Aorta (tissue), 5 donors: Measurements from ENCODE around the gene CANT1. TPM values are rescaled to one million over a fixed set of nuclear protein-coding genes. Genes with fewer than 3 reads are reported as not detected.
"Not testable (repeated sequence)": the region's sequence is repeated elsewhere in the genome, so short reads cannot be mapped to it uniquely, and the experiment has no call there.

ENCODE experiments used
- ATAC-seq: fragments of 200-7000 bp; cut with Tn5 transposase; one replicate; pipeline ENCODE4 v1.9.1; 2022; ENCODE audit warnings: moderate library complexity; ENCODE audit not compliant: low FRiP score
- DNase-seq, 2 donors: peaks; one replicate each; pipeline ENCODE4 v3.0.0-alpha.2; 2020
- H3K27ac ChIP-seq, 2 donors: one replicate each; pipeline ENCODE4 v1.5.1; 2013; ENCODE audit warnings: low read length in 2 of 2, mild to moderate bottlenecking in 2 of 2, moderate library complexity in 2 of 2, control low read depth in 1 of 2, inconsistent platforms in 1 of 2, low read depth in 1 of 2
- H3K27me3 ChIP-seq, 2 donors: one replicate each; pipeline ENCODE4 v1.6.1; 2013; ENCODE audit warnings: control low read depth in 1 of 2, low read length in 1 of 2, mild to moderate bottlenecking in 1 of 2, moderate library complexity in 1 of 2; ENCODE audit not compliant: insufficient read depth in 2 of 2, control insufficient read depth in 1 of 2
- H3K36me3 ChIP-seq, 2 donors: one replicate each; pipeline ENCODE4 v1.6.1; 2013; ENCODE audit warnings: control low read depth in 1 of 2, low read length in 1 of 2, mild to moderate bottlenecking in 1 of 2; ENCODE audit not compliant: insufficient read depth in 2 of 2, control insufficient read depth in 1 of 2
- H3K4me1 ChIP-seq, 2 donors: one replicate each; pipeline ENCODE4 v1.6.1; 2013; ENCODE audit warnings: low read length in 2 of 2, control low read depth in 1 of 2, mild to moderate bottlenecking in 1 of 2, moderate library complexity in 1 of 2; ENCODE audit not compliant: insufficient read depth in 2 of 2, control insufficient read depth in 1 of 2
- H3K4me3 ChIP-seq, 2 donors: one replicate each; pipeline ENCODE4 v1.5.1; 2013; ENCODE audit warnings: low read length in 2 of 2, control low read depth in 1 of 2, mild to moderate bottlenecking in 1 of 2
- H3K9me3 ChIP-seq: one replicate; pipeline ENCODE4 v1.6.1; 2013; ENCODE audit warnings: mild to moderate bottlenecking, low read length; ENCODE audit not compliant: control insufficient read depth
- WGBS, 2 donors: extraction: QIAGEN DNeasy Blood & Tissue Kit; methylation state at CpG; one replicate each; pipeline ENCODE4 v1.1.7; 2013; 5-methylcytosine and 5-hydroxymethylcytosine counted together
- intact Hi-C, 2 donors: fragments of 100-400 bp; cut with DNase I; formaldehyde crosslinking; loops; one replicate each; pipeline versions ENCODE4 v1.14.2 to v1.15.0; 2022
- polyA plus RNA-seq, 2 donors: library from polyadenylated mRNA; stranded (reverse); fragments of 200-250 nt; gene quantifications; one replicate each; pipeline ENCODE4 v1.2.3, GENCODE V29; 2013
- total RNA-seq, 2 donors: library from RNA; stranded (reverse); fragmentation: NEBNext Ultra II Directional; extraction: Animal tissue kit (Norgen Biotek cat#: 25700); gene quantifications; one replicate each; pipeline ENCODE4 v1.2.1, GENCODE V29; 2021
- donor health status: healthy with polysubstance abuse.
- donor health status: Bipolar disorder and iron deficiency.
- donor health status: DM: no; HTN: no; CAD: no.
- donor health status: DM: no; HTN: no; CAD: no.
- donor health status: DM: yes; HTN: yes; CAD: no.

The CANT1 gene
- total and polyA plus RNA-seq, 4 donors: 11.0 to 45.5 (median 26.0) TPM

DNA sequence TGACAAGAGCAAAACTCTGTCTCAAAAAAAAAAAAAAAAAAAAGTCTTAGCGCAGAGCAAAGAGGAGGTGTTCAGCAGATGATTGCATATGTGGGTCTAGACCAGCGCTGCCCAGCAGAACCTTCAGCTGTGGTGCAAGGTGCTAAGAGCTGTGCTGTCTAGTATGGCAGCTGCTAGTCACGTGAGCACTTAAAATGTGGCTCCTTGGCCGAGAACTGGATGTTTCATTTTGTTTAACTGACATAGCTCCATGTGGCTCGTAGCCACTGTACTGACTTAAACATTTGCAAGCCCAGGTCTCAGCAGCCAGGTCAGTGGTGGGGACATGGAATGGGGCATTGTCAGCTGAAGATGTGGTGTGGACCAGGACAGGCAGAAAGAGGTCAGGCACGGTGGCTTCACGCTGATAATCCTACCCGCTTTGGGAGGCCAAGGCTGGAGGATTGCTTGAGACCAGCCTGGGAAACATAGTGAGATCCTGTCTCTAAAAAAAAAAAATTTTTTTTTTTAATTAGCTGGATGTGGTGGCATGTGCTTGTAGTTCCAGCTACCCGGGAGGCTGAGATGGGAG lies 23.6 kb upstream of the CANT1 start:
- intact Hi-C loops: no loop called here
- peak in 1 of 2 donors; percentile 45 for DNase-seq
- Histone ChIP-seq H3K9me3 (no peaks in the 10 kb centered on the region), H3K27ac (no peak overlapping the region), H3K4me1 (peaks cover 1 to 2% of the 10 kb centered on the region in 2 donors), H3K4me3 (no peak overlapping the region), H3K27me3 (no peaks in the 10 kb centered on the region), H3K36me3 (no peaks in the 10 kb centered on the region)
- no peak for ATAC-seq
- 79 to 83% methylated on average over 9 of the region's 9 CpGs for WGBS, 2 donors

DNA sequence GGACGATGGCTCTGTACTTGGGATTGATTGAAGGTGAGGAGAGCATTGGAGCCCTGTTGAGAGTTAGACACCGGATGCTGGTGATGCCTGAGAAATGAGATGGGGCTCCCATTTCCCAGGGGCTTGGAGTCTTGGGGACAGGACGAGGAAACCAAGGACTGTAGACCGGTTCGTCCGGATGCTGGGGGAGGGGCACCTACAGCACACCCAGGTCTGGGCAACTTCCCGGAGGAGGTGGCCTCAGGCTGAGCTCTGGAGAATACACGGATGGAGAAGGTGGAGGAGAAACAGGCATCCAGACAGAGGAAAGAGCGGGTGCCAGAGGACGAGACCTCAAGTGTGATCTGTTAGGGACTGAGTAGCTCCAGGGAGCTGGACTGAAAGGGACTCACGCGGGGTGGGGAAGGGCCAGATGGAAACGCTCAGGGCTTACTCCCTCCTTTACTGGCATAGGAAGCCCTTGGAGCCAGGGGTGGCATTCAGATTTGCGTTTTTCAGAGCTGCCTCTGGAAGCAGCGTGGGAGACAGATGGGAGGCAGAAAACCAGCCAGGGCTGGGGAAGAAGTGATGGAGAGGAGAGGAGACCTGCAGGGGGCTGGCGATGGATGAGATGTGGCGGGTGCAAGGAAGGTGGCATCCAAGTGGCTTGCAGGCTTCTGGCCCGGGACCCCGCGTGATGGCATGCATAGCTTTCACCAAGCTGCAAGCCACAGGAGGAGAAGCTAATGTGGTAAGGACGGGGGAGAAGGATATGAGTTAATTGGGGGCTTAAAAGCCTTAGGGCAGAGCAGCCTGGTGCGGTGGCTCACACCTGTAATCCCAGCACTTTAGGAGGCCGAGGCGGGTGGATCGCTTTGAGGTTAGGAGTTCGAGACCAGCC lies 22.7 kb upstream of the CANT1 start:
- Histone ChIP-seq H3K36me3 (no peaks in the 10 kb centered on the region), H3K27ac (no peak overlapping the region), H3K27me3 (no peaks in the 10 kb centered on the region), H3K4me3 (no peak overlapping the region), H3K4me1 (peaks cover 1 to 2% of the 10 kb centered on the region in 2 donors), H3K9me3 (no peaks in the 10 kb centered on the region)
- 93% methylated on average over 26 of the region's 26 CpGs for WGBS, 2 donors
- no peak for ATAC-seq
- DNase-seq: peak in 1 of 2 donors; percentile 70
- intact Hi-C loops: no loop called here

DNA sequence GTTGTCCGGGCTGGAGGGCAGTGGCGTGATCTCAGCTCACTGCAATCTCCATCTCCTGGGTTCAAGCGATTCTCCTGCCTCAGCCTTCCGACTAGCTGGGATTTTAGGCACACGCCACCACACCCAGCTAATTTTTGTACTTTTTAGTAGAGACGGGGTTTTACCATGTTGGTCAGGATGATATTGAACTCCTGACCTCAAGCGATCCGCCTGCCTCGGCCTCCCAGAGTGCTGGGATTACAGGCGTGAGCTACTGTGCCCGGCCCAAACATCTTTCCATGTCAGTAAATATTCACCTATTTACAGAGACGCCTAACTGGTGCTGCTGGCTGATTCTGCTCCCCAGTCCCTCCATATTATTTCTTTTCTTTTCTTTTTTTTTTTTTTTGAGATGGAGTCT lies 21.1 kb upstream of the CANT1 start:
- ATAC-seq, H3K4me1 ChIP-seq, H3K27ac ChIP-seq, H3K4me3 ChIP-seq, H3K27me3 ChIP-seq, H3K9me3 ChIP-seq, intact Hi-C loops, H3K36me3 ChIP-seq: not testable (repeated sequence)
- WGBS, 2 donors: 96 to 98% methylated on average over 12 of the region's 12 CpGs
- peak in 1 of 2 donors; percentile 48 for DNase-seq

DNA sequence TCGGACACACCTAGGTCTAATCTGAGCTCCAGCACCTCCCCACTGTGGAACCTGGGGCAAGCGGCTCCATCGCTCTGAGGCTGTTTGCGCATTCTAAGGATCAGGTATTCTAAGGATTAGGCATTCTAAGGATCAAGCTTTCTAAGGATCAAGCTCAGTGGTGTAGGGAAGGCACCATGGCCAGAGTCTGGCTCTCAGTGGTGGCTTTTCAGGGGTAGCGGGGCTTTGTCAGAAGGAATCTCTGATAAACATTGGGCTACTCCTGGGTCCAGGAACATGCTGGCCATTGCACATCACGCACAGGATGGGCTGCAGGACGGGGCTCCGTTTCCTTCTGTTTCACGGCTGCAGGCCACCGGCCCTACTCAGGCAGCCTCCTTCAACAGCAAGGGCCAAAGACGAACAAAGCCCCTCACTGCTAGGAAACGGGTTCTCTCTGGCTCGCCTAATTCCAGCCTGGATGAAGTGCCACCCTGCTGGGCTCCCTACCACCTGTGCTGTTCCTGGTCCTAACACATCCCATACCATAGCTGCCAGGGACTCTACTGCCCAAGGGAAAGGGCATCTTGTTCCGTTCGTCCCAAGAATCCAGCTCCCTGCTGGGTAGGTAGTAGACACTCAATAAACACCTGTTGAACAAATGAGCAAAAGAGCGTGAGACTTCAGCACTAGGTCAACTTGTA lies 19.9 kb upstream of the CANT1 start:
- H3K4me1 ChIP-seq: peaks cover 1 to 3% of the 10 kb centered on the region in 2 donors
- ATAC-seq: no peak

DNA sequence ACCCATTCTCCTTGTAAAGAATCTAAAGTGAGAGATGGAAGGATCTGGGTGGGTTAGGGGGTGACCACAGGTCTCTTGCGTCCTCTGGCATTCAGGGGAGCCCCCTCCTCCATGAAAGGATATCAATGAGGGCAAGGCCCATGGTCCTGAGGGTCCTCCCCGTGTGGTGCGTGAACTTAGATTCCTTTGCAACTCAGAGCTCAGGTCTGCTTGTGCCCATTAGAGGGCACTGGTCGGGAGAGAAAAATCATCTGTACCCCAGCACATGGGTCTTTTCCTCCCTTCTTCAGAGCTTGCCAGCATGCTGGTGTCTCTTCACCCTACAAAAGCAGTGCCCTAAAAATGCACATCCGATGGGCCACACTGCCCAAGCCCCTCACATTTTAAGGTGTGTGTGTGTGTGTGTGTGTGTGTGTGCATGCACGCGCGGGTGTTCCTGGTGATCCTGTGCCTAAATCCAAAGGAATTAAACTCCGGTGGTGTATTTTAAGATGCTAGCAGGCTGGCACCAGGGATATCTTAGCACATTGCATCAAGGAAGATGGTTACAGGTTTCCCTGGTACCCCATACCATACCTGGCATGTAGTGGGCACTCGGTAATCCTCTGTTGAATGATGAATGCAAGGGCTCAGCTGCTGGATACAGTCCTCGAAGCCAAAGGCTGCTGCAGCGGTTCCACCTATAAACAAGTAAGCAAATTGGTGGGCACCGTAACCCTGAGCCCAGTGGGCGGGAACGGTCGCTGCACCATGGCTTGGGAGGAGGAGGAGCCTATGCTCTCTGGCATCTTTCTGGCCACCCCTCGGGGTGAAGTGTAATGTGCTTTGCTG lies 19.1 kb upstream of the CANT1 start:
- Histone ChIP-seq H3K9me3 (no peaks in the 10 kb centered on the region), H3K4me1 (peaks cover 1 to 3% of the 10 kb centered on the region in 2 donors), H3K27me3 (no peaks in the 10 kb centered on the region), H3K4me3 (no peak overlapping the region), H3K27ac (no peak overlapping the region), H3K36me3 (no peaks in the 10 kb centered on the region)
- DNase-seq (peak; percentile 32 to 68), ATAC-seq (no peak)
- 66 to 70% methylated on average over 17 of the region's 17 CpGs for WGBS, 2 donors
- intact Hi-C loops: loop anchor here (10.0 kb wide), 1 partner anchor 46 kb away; the partner anchor contains the start of gene ENGASE (in 2 of the 2)

More for the DNA sequence above, 19.9 kb upstream of the CANT1 start:
- Histone ChIP-seq H3K27me3 (no peaks in the 10 kb centered on the region), H3K4me3 (no peak overlapping the region), H3K27ac (no peak overlapping the region), H3K9me3 (no peaks in the 10 kb centered on the region), H3K36me3 (no peaks in the 10 kb centered on the region)
- 94% methylated on average over 16 of the region's 16 CpGs for WGBS, 2 donors
- peak in 1 of 2 donors; percentile 72 for DNase-seq
- intact Hi-C loops: loop anchor here (10.0 kb wide), 1 partner anchor 45 kb away; the partner anchor contains the start of gene ENGASE (in 2 of the 2)

DNA sequence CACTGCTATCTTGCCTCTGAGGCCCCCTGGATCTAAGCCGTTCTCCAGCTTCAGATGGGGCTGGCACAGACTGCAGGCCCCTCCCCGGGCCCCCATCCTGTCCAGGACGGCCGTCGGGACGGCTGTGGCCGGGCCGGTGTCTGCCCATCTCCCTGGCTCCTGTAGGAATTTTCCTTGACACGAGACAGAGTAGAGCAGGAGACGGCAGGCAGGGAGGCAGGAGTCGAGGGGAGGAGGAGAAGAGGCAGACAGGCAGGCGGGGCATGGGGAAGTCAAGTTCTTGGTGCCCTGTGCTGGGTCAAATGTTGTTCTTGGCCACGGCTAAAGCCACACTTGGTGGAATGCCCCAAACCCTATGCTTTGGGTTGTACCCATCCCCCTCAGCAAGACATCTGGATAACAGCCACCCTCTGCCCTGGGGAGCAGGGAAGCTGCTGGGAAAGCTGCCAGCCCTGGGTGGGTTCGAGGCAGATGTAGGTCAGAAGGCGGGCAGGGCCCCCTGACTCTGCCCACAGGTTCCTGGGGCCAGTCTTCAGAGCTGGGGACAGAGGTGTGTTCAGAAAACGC lies 18.4 kb upstream of the CANT1 start:
- Histone ChIP-seq H3K4me1 (peaks cover 0 to 3% of the 10 kb centered on the region in 2 donors), H3K27me3 (no peaks in the 10 kb centered on the region), H3K9me3 (no peaks in the 10 kb centered on the region), H3K4me3 (no peak overlapping the region), H3K27ac (peak overlapping the region in 1 of 2 donors; percentile 78), H3K36me3 (no peaks in the 10 kb centered on the region)
- DNase-seq (peak; percentile 83 to 86), ATAC-seq (peak; percentile 64)
- intact Hi-C loops: loop anchor here (10.0 kb wide), 1 partner anchor 47 kb away; the partner anchor contains the start of gene ENGASE (in 2 of the 2)
- WGBS, 2 donors: 4 to 5% methylated on average over 16 of the region's 16 CpGs

DNA sequence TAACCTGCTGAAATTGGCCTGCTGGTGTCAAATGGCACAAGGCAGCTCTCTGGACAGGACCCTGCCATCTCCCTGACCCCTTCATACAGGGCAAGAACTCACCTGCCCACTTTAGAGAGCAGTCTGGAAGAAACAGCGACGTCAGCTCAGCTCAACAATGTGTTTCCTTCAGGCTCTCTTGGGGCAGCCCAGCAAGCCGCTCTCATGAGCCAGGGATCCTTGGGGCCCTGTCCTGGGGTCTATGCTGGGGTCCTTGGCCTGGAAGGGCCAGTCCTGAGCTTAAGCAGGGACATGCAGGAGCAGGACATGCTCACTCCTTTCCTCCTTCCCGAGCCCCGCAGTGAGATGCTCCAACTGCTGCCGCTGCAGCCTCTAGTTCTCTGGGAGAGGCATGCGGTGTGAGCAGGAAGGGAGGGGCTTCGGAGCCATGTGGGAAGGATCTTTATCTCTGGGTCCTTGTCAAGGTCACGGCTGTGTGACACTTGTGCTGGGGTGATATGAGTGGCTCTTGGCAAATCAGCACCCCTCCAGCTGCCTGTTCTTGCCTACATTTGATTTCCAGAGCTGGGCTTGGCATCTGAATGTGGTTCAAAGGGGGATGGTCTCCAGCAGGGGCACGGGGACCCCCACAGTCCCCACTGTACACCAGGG lies 17.8 kb upstream of the CANT1 start:
- Histone ChIP-seq H3K4me1 (peaks cover 0 to 3% of the 10 kb centered on the region in 2 donors), H3K4me3 (no peak overlapping the region), H3K27me3 (no peaks in the 10 kb centered on the region), H3K9me3 (no peaks in the 10 kb centered on the region), H3K36me3 (no peaks in the 10 kb centered on the region), H3K27ac (peak overlapping the region in 1 of 2 donors; percentile 78)
- WGBS, 2 donors: 7 to 13% methylated on average over 10 of the region's 10 CpGs
- ATAC-seq (no peak), DNase-seq (peak; percentile 52 to 66)
- intact Hi-C loops: loop anchor here (10.0 kb wide), 1 partner anchor 47 kb away; the partner anchor contains the start of gene ENGASE (in 2 of the 2)
